WTC11 (cell line): ENCODE data around the gene SLC35F1. TPM values are rescaled to one million over a fixed set of nuclear protein-coding genes. Genes with fewer than 3 reads are reported as not detected.

Experiments used
- ATAC-seq: fragments of 200-7000 bp; cut with Tn5 transposase; 2 replicates; pipeline ENCODE4 v1.10.0; 2021; ENCODE audit warnings: mild to moderate bottlenecking, moderate library complexity
- CTCF ChIA-PET: fragments of 300-600 bp; sonication (Branson Sonifier 250); formaldehyde crosslinking; loops from one replicate; lab custom pipeline; 2021; ENCODE audit warnings: antibody characterized with exemption; lab: Charles Lee
- POLR2A ChIA-PET: fragments of 350-600 bp; sonication (Branson Sonifier 250); formaldehyde crosslinking; loops from one replicate; lab custom pipeline; 2021; ENCODE audit warnings: antibody characterized with exemption; lab: Charles Lee
- DNase-seq: peaks from one replicate; pipeline ENCODE4 v3.0.0; 2021; ENCODE audit warnings: low spot score
- H3K27ac Mint-ChIP-seq: 2 replicates; pipeline ENCODE4 v1.8.0; 2021; ENCODE audit warnings: mixed read lengths
- H3K27me3 Mint-ChIP-seq: 2 replicates; pipeline ENCODE4 v1.8.0; 2021; ENCODE audit warnings: low read depth, mild to moderate bottlenecking, moderate library complexity, mixed read lengths
- H3K36me3 Mint-ChIP-seq: 2 replicates; pipeline ENCODE4 v1.8.0; 2021; ENCODE audit warnings: mixed read lengths
- H3K4me1 Mint-ChIP-seq: 2 replicates; pipeline ENCODE4 v1.8.0; 2022; ENCODE audit warnings: mixed read lengths
- H3K4me3 Mint-ChIP-seq: 2 replicates; pipeline ENCODE4 v1.8.0; 2021; ENCODE audit warnings: mild to moderate bottlenecking, moderate library complexity, mixed read lengths
- H3K9me3 Mint-ChIP-seq: 2 replicates; pipeline ENCODE4 v1.8.0; 2021; ENCODE audit warnings: mixed read lengths
- FOXJ3 ChIP-seq: sonication (generic); formaldehyde crosslinking; IDR thresholded peaks from 2 replicates; pipeline ENCODE4 v1.9.0; 2021; ENCODE audit warnings: missing genetic modification reagents, mild to moderate bottlenecking, borderline replicate concordance
- FOXK1 ChIP-seq: sonication (generic); formaldehyde crosslinking; IDR thresholded peaks from 2 replicates; pipeline ENCODE4 v1.8.0; 2022; ENCODE audit warnings: mild to moderate bottlenecking, moderate library complexity, missing genetic modification reagents
- FOXP1 ChIP-seq: sonication (generic); formaldehyde crosslinking; IDR thresholded peaks from 2 replicates; pipeline ENCODE4 v1.8.0; 2022; ENCODE audit warnings: missing genetic modification reagents, mild to moderate bottlenecking, moderate library complexity, borderline replicate concordance
- GABPB1 ChIP-seq: sonication (generic); formaldehyde crosslinking; IDR thresholded peaks from 2 replicates; pipeline ENCODE4 v1.8.1; 2023; ENCODE audit warnings: mild to moderate bottlenecking, missing genetic modification reagents
- KAT7 ChIP-seq: sonication (generic); formaldehyde crosslinking; IDR thresholded peaks from 2 replicates; pipeline ENCODE4 v1.8.1; 2023; ENCODE audit warnings: missing genetic modification reagents, mild to moderate bottlenecking, borderline replicate concordance
- NR1H2 ChIP-seq: sonication (generic); formaldehyde crosslinking; IDR thresholded peaks from 2 replicates; pipeline ENCODE4 v1.9.0; 2021; ENCODE audit warnings: mild to moderate bottlenecking, moderate library complexity, missing genetic modification reagents
- NR2C2 ChIP-seq: sonication (generic); formaldehyde crosslinking; IDR thresholded peaks from 2 replicates; pipeline ENCODE4 v1.8.0; 2022; ENCODE audit warnings: mild to moderate bottlenecking, missing genetic modification reagents
- PRRX2 ChIP-seq: fragments of 250-450 bp; sonication (Bioruptor Pico); IDR thresholded peaks from 2 replicates; pipeline ENCODE4 v1.8.0; 2021; ENCODE audit warnings: mild to moderate bottlenecking
- TEAD1 ChIP-seq: sonication (generic); formaldehyde crosslinking; IDR thresholded peaks from 2 replicates; pipeline ENCODE4 v1.8.0; 2022; ENCODE audit warnings: mild to moderate bottlenecking, missing genetic modification reagents
- TEAD4 ChIP-seq: sonication (generic); formaldehyde crosslinking; IDR thresholded peaks from 2 replicates; pipeline ENCODE4 v1.8.0; 2022; ENCODE audit warnings: mild to moderate bottlenecking, missing genetic modification reagents
- ZNF121 ChIP-seq: sonication (generic); formaldehyde crosslinking; IDR thresholded peaks from 2 replicates; pipeline ENCODE4 v1.8.0; 2023; ENCODE audit warnings: missing genetic modification reagents
- ZNF219 ChIP-seq: sonication (generic); formaldehyde crosslinking; IDR thresholded peaks from 2 replicates; pipeline ENCODE4 v1.8.0; 2023; ENCODE audit warnings: missing genetic modification reagents, mild to moderate bottlenecking, borderline replicate concordance
- ZNF263 ChIP-seq: sonication (generic); formaldehyde crosslinking; IDR thresholded peaks from 2 replicates; pipeline ENCODE4 v1.8.1; 2022; ENCODE audit warnings: low read depth, mild to moderate bottlenecking, moderate library complexity, missing genetic modification reagents
- ZNF423 ChIP-seq: fragments of 250-450 bp; sonication (Bioruptor Pico); IDR thresholded peaks from 2 replicates; pipeline ENCODE4 v2.1.2; 2022; ENCODE audit warnings: mild to moderate bottlenecking, moderate library complexity
- total RNA-seq: library from RNA; stranded (reverse); gene quantifications from 3 replicates; pipeline ENCODE4 v1.2.3, GENCODE V29; 2021
- TF ChIP-seq, protein P1 (sequence below): sonication (generic); formaldehyde crosslinking; IDR thresholded peaks from 2 replicates; pipeline ENCODE4 v1.8.0; 2023; ENCODE audit warnings: mild to moderate bottlenecking, missing genetic modification reagents
- TF ChIP-seq, protein P2 (sequence below): sonication (generic); formaldehyde crosslinking; IDR thresholded peaks from 2 replicates; pipeline ENCODE4 v1.8.0; 2022; ENCODE audit warnings: mild to moderate bottlenecking, missing genetic modification reagents
- TF ChIP-seq, protein P3 (sequence below): sonication (generic); formaldehyde crosslinking; IDR thresholded peaks from 2 replicates; pipeline ENCODE4 v1.8.1; 2023; ENCODE audit warnings: mild to moderate bottlenecking, moderate library complexity, missing genetic modification reagents
- TF ChIP-seq, protein P4 (sequence below): sonication (generic); formaldehyde crosslinking; conservative IDR thresholded peaks from 2 replicates; pipeline ENCODE4 v1.8.1; 2022; ENCODE audit warnings: mild to moderate bottlenecking, missing genetic modification reagents
- TF ChIP-seq, protein P5 (sequence below): fragments of 250-450 bp; sonication (Bioruptor Pico); IDR thresholded peaks from 2 replicates; pipeline ENCODE4 v1.9.0; 2021; ENCODE audit warnings: mild to moderate bottlenecking, borderline replicate concordance
- TF ChIP-seq, protein P6 (sequence below): fragments of 250-450 bp; sonication (Bioruptor Pico); conservative IDR thresholded peaks from 2 replicates; pipeline ENCODE4 v1.9.0; 2021; ENCODE audit warnings: mild to moderate bottlenecking

The SLC35F1 gene
- total RNA-seq, 1 experiment from 2014 or later, result 11.0 TPM

DNA sequence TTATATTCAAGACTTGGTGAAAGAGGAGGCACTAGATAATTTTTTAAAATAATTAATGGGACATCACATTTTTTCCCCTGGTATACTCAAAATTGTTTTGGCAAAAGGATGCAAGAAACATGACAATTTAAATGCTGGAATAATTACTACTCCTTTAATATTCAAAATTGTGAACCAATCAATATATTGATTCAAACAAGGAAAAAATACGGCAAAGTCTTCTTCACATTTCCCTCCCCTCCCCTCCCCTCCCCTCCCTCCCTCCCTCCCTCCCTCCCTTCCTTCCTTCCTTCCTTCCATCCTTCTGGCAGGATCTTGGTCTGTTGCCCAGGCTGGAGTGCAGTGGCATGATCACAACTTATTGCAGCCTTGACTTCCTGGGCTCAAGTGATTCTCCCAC lies 4.1 kb downstream of the SLC35F1 start (continued):
- no peak for TF ChIP-seq ZNF263 (CRISPR knock-in tag)
- TF ChIP-seq TEAD4, result no peak
- TF ChIP-seq FOXP1 (CRISPR knock-in tag), result no peak
- TF ChIP-seq ZNF219 (CRISPR knock-in tag), result no peak
- no peak for TF ChIP-seq FOXK1 (CRISPR knock-in tag)
- no peak for TF ChIP-seq PRRX2 (CRISPR knock-in tag)
- TF ChIP-seq NR2C2 (CRISPR knock-in tag), result no peak
- TF ChIP-seq, protein P1, sequence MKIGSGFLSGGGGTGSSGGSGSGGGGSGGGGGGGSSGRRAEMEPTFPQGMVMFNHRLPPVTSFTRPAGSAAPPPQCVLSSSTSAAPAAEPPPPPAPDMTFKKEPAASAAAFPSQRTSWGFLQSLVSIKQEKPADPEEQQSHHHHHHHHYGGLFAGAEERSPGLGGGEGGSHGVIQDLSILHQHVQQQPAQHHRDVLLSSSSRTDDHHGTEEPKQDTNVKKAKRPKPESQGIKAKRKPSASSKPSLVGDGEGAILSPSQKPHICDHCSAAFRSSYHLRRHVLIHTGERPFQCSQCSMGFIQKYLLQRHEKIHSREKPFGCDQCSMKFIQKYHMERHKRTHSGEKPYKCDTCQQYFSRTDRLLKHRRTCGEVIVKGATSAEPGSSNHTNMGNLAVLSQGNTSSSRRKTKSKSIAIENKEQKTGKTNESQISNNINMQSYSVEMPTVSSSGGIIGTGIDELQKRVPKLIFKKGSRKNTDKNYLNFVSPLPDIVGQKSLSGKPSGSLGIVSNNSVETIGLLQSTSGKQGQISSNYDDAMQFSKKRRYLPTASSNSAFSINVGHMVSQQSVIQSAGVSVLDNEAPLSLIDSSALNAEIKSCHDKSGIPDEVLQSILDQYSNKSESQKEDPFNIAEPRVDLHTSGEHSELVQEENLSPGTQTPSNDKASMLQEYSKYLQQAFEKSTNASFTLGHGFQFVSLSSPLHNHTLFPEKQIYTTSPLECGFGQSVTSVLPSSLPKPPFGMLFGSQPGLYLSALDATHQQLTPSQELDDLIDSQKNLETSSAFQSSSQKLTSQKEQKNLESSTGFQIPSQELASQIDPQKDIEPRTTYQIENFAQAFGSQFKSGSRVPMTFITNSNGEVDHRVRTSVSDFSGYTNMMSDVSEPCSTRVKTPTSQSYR (CRISPR knock-in tag), result no peak
- TF ChIP-seq KAT7 (CRISPR knock-in tag), result no peak
- no peak for TF ChIP-seq NR1H2 (CRISPR knock-in tag)
- TF ChIP-seq, all 79 proteins: peak for 0

DNA sequence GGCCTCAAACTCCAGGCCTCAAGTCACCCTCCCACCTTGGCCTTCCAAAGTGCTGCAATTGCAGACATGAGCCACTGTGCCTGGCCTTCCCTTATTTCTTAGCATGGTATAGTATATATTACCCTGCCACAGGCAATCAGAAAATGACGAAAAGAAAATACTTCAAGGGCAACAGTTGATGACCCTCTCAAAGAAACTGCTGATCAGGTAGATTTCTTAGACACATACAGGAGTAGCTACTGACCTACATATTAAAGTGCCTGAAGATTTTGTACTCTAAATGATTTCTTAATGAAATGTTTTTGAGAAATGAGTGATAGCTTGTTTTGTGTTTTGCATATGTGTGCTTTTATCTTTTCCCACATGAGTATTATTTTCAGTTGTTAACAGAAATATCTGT lies 4.6 kb downstream of the SLC35F1 start:
- TF ChIP-seq ZNF263 (CRISPR knock-in tag) (no peak), ZNF423 (CRISPR knock-in tag) (no peak), GABPB1 (CRISPR knock-in tag) (no peak), NR2C2 (CRISPR knock-in tag) (no peak), TEAD1 (no peak), FOXJ3 (CRISPR knock-in tag) (no peak), ZNF121 (CRISPR knock-in tag) (no peak)
- TF ChIP-seq, protein P2, sequence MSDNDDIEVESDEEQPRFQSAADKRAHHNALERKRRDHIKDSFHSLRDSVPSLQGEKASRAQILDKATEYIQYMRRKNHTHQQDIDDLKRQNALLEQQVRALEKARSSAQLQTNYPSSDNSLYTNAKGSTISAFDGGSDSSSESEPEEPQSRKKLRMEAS (CRISPR knock-in tag), result no peak
- TF ChIP-seq, protein P3, sequence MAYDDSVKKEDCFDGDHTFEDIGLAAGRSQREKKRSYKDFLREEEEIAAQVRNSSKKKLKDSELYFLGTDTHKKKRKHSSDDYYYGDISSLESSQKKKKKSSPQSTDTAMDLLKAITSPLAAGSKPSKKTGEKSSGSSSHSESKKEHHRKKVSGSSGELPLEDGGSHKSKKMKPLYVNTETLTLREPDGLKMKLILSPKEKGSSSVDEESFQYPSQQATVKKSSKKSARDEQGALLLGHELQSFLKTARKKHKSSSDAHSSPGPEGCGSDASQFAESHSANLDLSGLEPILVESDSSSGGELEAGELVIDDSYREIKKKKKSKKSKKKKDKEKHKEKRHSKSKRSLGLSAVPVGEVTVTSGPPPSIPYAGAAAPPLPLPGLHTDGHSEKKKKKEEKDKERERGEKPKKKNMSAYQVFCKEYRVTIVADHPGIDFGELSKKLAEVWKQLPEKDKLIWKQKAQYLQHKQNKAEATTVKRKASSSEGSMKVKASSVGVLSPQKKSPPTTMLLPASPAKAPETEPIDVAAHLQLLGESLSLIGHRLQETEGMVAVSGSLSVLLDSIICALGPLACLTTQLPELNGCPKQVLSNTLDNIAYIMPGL (CRISPR knock-in tag), result no peak
- TF ChIP-seq, protein P4, sequence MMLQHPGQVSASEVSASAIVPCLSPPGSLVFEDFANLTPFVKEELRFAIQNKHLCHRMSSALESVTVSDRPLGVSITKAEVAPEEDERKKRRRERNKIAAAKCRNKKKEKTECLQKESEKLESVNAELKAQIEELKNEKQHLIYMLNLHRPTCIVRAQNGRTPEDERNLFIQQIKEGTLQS (CRISPR knock-in tag), result no peak
- TF ChIP-seq, protein P5, sequence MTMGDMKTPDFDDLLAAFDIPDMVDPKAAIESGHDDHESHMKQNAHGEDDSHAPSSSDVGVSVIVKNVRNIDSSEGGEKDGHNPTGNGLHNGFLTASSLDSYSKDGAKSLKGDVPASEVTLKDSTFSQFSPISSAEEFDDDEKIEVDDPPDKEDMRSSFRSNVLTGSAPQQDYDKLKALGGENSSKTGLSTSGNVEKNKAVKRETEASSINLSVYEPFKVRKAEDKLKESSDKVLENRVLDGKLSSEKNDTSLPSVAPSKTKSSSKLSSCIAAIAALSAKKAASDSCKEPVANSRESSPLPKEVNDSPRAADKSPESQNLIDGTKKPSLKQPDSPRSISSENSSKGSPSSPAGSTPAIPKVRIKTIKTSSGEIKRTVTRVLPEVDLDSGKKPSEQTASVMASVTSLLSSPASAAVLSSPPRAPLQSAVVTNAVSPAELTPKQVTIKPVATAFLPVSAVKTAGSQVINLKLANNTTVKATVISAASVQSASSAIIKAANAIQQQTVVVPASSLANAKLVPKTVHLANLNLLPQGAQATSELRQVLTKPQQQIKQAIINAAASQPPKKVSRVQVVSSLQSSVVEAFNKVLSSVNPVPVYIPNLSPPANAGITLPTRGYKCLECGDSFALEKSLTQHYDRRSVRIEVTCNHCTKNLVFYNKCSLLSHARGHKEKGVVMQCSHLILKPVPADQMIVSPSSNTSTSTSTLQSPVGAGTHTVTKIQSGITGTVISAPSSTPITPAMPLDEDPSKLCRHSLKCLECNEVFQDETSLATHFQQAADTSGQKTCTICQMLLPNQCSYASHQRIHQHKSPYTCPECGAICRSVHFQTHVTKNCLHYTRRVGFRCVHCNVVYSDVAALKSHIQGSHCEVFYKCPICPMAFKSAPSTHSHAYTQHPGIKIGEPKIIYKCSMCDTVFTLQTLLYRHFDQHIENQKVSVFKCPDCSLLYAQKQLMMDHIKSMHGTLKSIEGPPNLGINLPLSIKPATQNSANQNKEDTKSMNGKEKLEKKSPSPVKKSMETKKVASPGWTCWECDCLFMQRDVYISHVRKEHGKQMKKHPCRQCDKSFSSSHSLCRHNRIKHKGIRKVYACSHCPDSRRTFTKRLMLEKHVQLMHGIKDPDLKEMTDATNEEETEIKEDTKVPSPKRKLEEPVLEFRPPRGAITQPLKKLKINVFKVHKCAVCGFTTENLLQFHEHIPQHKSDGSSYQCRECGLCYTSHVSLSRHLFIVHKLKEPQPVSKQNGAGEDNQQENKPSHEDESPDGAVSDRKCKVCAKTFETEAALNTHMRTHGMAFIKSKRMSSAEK, result no peak
- TF ChIP-seq, protein P6, sequence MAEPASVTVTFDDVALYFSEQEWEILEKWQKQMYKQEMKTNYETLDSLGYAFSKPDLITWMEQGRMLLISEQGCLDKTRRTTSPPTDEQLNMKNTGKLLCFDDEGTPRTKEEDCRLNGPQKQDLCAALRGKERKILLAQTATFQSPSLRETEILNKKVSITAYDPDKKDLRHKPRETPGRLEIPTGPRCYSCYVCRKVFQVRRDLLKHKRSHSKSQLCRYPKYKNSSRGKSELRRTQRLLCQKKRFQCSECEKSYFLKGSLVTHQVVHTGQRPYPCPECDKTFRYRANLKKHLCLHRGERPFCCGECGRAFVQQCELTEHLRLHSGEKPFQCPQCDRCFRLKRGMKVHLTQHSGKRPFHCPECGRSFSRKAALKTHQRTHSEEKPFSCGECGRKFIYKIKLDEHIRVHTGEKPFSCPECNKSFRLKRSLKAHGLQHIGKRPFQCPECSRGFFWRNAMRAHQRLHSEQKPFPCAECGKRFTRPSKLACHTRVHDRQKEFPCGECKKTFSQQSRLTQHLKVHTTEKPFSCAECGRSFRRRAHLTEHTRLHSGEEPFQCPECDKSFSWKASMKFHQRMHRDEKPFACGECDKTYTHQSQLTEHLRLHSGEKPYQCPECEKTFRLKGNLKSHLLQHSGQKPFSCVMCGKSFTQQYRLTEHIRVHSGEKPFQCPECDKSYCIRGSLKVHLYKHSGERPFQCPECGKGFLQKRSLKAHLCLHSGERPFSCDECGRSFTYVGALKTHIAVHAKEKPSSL (CRISPR knock-in tag), result no peak

More for the DNA sequence above, 4.6 kb downstream of the SLC35F1 start:
- ChIA-PET CTCF (no interaction called here), POLR2A (no interaction called here)
- Mint-ChIP-seq H3K36me3 (no peaks in the 10 kb centered on the region), H3K9me3 (no peaks in the 10 kb centered on the region), H3K27me3 (peaks cover 22% of the 10 kb centered on the region), H3K4me3 (no peak overlapping the region), H3K27ac (no peak overlapping the region), H3K4me1 (peaks cover 11% of the 10 kb centered on the region)
- ATAC-seq (no peak), DNase-seq (no peak)
